Tibial nerve (tissue), 4 donors: ENCODE results near the gene SIGLEC9. TPM values are rescaled to one million over a fixed set of nuclear protein-coding genes. Genes with fewer than 3 reads are reported as not detected.

Experiments used
- DNase-seq, 2 donors: peaks; one replicate each; pipeline ENCODE4 v3.0.0-alpha.2; 2019; ENCODE audit warnings: low spot score in 2 of 2
- H3K27ac ChIP-seq, 4 donors: fragments of 200-600 bp; sonication (generic) in 3 of 4; one replicate each; pipeline ENCODE4 v1.5.1; 2017 to 2019; ENCODE audit warnings: mild to moderate bottlenecking in 1 of 4
- H3K27me3 ChIP-seq, 2 donors: fragments of 200-600 bp; sonication (generic) in 1 of 2; one replicate each; pipeline versions ENCODE4 v1.5.1 to v1.6.0; 2017 to 2019
- H3K36me3 ChIP-seq, 3 donors: fragments of 200-600 bp; sonication (generic); one replicate each; pipeline ENCODE4 v1.5.1; 2018 to 2019
- H3K4me1 ChIP-seq, 4 donors: fragments of 200-600 bp; sonication (generic) in 3 of 4; one replicate each; pipeline ENCODE4 v1.5.1; 2017 to 2019
- H3K4me3 ChIP-seq, 4 donors: fragments of 200-600 bp; sonication (generic) in 3 of 4; one replicate each; pipeline ENCODE4 v1.5.1; 2017 to 2019; ENCODE audit warnings: mild to moderate bottlenecking in 1 of 4, moderate library complexity in 1 of 4
- H3K9me3 ChIP-seq, 4 donors: fragments of 200-600 bp; sonication (generic) in 3 of 4; one replicate each; pipeline ENCODE4 v1.5.1; 2017 to 2019
- CTCF ChIP-seq, 5 experiments: fragments of 200-600 bp in 3 of 5; fragments of 450-650 bp in 2 of 5; sonication (generic) in 3 of 5; IDR thresholded peaks; one replicate each; pipeline ENCODE4 v1.5.1; 2016 to 2019; ENCODE audit warnings: antibody characterized with exemption in 5 of 5, mild to moderate bottlenecking in 3 of 5, moderate library complexity in 2 of 5
- EP300 ChIP-seq, 2 donors: sonication (generic); formaldehyde crosslinking; IDR thresholded peaks; one replicate each; pipeline ENCODE4 v1.6.1; 2017; ENCODE audit warnings: antibody characterized with exemption in 2 of 2, mild to moderate bottlenecking in 1 of 2
- POLR2A ChIP-seq, 2 donors: fragments of 450-650 bp; IDR thresholded peaks; one replicate each; pipeline ENCODE4 v1.6.1; 2017; ENCODE audit warnings: antibody characterized with exemption in 2 of 2, mild to moderate bottlenecking in 2 of 2, moderate library complexity in 2 of 2
- WGBS, 2 donors: methylation state at CpG; one replicate each; pipeline ENCODE4 v1.1.5; 2018; 5-methylcytosine and 5-hydroxymethylcytosine counted together
- total RNA-seq, 4 donors: library from RNA; depleted of rRNA; stranded (reverse); fragments of >200 nt; gene quantifications; one replicate each; pipeline ENCODE4 v1.1.0, GENCODE V29; 2016

Gene SIGLEC9
- total RNA-seq, 4 donors from 2014 or later: 4.2 to 18.0 (median 5.0) TPM

- Histone ChIP-seq H3K27ac (no peak overlapping the region), H3K4me1 (no peaks in the 10 kb centered on the region), H3K9me3 (no peaks in the 10 kb centered on the region), H3K4me3 (no peak overlapping the region), H3K36me3 (no peaks in the 10 kb centered on the region), H3K27me3 (no peaks in the 10 kb centered on the region)
- 78 to 84% methylated on average over 4 of the region's 4 CpGs for WGBS, 2 donors
- no peak for DNase-seq
- TF ChIP-seq CTCF (IDR thresholded peaks at IDR 0.05) (no peak), POLR2A (IDR thresholded peaks at IDR 0.05) (no peak), EP300 (IDR thresholded peaks at IDR 0.05) (no peak)
Observed at GRCh38 chr19:51159656-51160055, 35.0 kb downstream of the SIGLEC9 start.

- WGBS, 2 donors: 72 to 88% methylated on average over 1 of the region's 1 CpG
- Histone ChIP-seq H3K9me3 (no peaks in the 10 kb centered on the region), H3K27ac (no peak overlapping the region), H3K27me3 (no peaks in the 10 kb centered on the region), H3K4me1 (no peaks in the 10 kb centered on the region), H3K4me3 (no peak overlapping the region), H3K36me3 (no peaks in the 10 kb centered on the region)
- TF ChIP-seq POLR2A (IDR thresholded peaks at IDR 0.05) (no peak), CTCF (IDR thresholded peaks at IDR 0.05) (no peak), EP300 (IDR thresholded peaks at IDR 0.05) (no peak)
- no peak for DNase-seq
Observed at GRCh38 chr19:51161266-51161665, 36.6 kb downstream of the SIGLEC9 start.

- WGBS, 2 donors: 85 to 89% methylated on average over 4 of the region's 4 CpGs
- no peak for TF ChIP-seq POLR2A (IDR thresholded peaks at IDR 0.05)
- no peak for TF ChIP-seq CTCF (IDR thresholded peaks at IDR 0.05)
- no peak for TF ChIP-seq EP300 (IDR thresholded peaks at IDR 0.05)
Observed at GRCh38 chr19:51161867-51162496, 37.3 kb downstream of the SIGLEC9 start.

GRCh38 chr19:51163257-51163656 is 38.6 kb downstream of the SIGLEC9 start:
- no peak overlapping the region for H3K27ac ChIP-seq
- no peaks in the 10 kb centered on the region for H3K9me3 ChIP-seq
- no peaks in the 10 kb centered on the region for H3K36me3 ChIP-seq
- no peak for TF ChIP-seq EP300 (IDR thresholded peaks at IDR 0.05)
- TF ChIP-seq CTCF (IDR thresholded peaks at IDR 0.05): no peak
- TF ChIP-seq POLR2A (IDR thresholded peaks at IDR 0.05): no peak
- DNase-seq: no peak
- H3K4me1 ChIP-seq: no peaks in the 10 kb centered on the region
- H3K27me3 ChIP-seq: no peaks in the 10 kb centered on the region
- H3K4me3 ChIP-seq: no peak overlapping the region
- 75 to 79% methylated on average over 3 of the region's 3 CpGs for WGBS, 2 donors

More at GRCh38 chr19:51161867-51162496, 37.3 kb downstream of the SIGLEC9 start:
- Histone ChIP-seq H3K4me3 (no peak overlapping the region), H3K9me3 (no peaks in the 10 kb centered on the region), H3K36me3 (no peaks in the 10 kb centered on the region), H3K27me3 (no peaks in the 10 kb centered on the region), H3K4me1 (no peaks in the 10 kb centered on the region), H3K27ac (no peak overlapping the region)
- no peak for DNase-seq

- Histone ChIP-seq H3K9me3 (no peaks in the 10 kb centered on the region), H3K4me3 (no peak overlapping the region), H3K4me1 (peaks cover 0 to 3% (median 0%) of the 10 kb centered on the region in 4 donors), H3K27me3 (no peaks in the 10 kb centered on the region), H3K36me3 (no peaks in the 10 kb centered on the region), H3K27ac (no peak overlapping the region)
- no peak for TF ChIP-seq POLR2A (IDR thresholded peaks at IDR 0.05)
- no peak for TF ChIP-seq CTCF (IDR thresholded peaks at IDR 0.05)
- TF ChIP-seq EP300 (IDR thresholded peaks at IDR 0.05): no peak
- WGBS, 2 donors: 48 to 66% methylated on average over 3 of the region's 3 CpGs
- DNase-seq: no peak
Observed at GRCh38 chr19:51164215-51164614, 39.5 kb downstream of the SIGLEC9 start.
